Common myeloid progenitor, CD34-positive (primary cell): ENCODE results near the gene GRSF1.
"Not testable (repeated sequence)": the region's sequence is repeated elsewhere in the genome, so short reads cannot be mapped to it uniquely, and the experiment has no call there.

Experiments
- CTCF ChIA-PET: fragments of 350-600 bp; sonication (Branson Sonifier 250); formaldehyde crosslinking; loops from one replicate; lab custom pipeline; 2021; ENCODE audit warnings: antibody characterized with exemption; lab: Charles Lee
- POLR2A ChIA-PET: fragments of 350-600 bp; sonication (Branson Sonifier 250); formaldehyde crosslinking; loops from one replicate; lab custom pipeline; 2021; ENCODE audit warnings: antibody characterized with exemption; lab: Charles Lee
- DNase-seq, 3 donors: peaks; one replicate each; pipeline versions ENCODE4 v3.0.0 to v3.0.0-alpha.2; 2013
- H3K27ac ChIP-seq, 2 experiments: 1 replicate in 1 of 2; 2 replicates in 1 of 2; pipeline ENCODE4 v1.7.0; 2013; ENCODE audit warnings: inconsistent platforms in 2 of 2, low read length in 2 of 2, mild to moderate bottlenecking in 2 of 2, low read depth in 1 of 2, moderate library complexity in 1 of 2; ENCODE audit not compliant: severe bottlenecking in 2 of 2, insufficient read depth in 1 of 2, poor library complexity in 1 of 2
- H3K27me3 ChIP-seq, 5 experiments: replicated peaks in 2 of 5; 1 replicate in 3 of 5; 2 replicates in 2 of 5; pipeline versions ENCODE4 v1.6.1 to v1.7.0; 2013; ENCODE audit warnings: low read length in 4 of 5, mild to moderate bottlenecking in 2 of 5, moderate library complexity in 2 of 5, inconsistent platforms in 1 of 5; ENCODE audit not compliant: insufficient read depth in 5 of 5, control insufficient read depth in 4 of 5
- H3K36me3 ChIP-seq, 4 experiments: 1 replicate in 2 of 4; 2 replicates in 2 of 4; pipeline versions ENCODE4 v1.6.1 to v1.7.0; 2013; ENCODE audit warnings: low read length in 3 of 4, control low read depth in 1 of 4, mild to moderate bottlenecking in 1 of 4; ENCODE audit not compliant: control insufficient read depth in 4 of 4, insufficient read depth in 4 of 4
- H3K4me1 ChIP-seq, 4 experiments: 1 replicate in 3 of 4; 2 replicates in 1 of 4; pipeline versions ENCODE4 v1.6.1 to v1.7.1; 2013; ENCODE audit warnings: low read length in 3 of 4, mild to moderate bottlenecking in 3 of 4, control low read depth in 1 of 4, inconsistent platforms in 1 of 4, moderate library complexity in 1 of 4; ENCODE audit not compliant: control insufficient read depth in 4 of 4, insufficient read depth in 4 of 4; ENCODE audit errors: control extremely low read depth in 1 of 4
- H3K4me3 ChIP-seq, 7 experiments: 1 replicate in 4 of 7; 2 replicates in 3 of 7; pipeline versions ENCODE4 v1.5.1 to v1.7.0; 2013; ENCODE audit warnings: mild to moderate bottlenecking in 7 of 7, low read length in 6 of 7, moderate library complexity in 6 of 7, inconsistent platforms in 2 of 7, low read depth in 2 of 7, control low read depth in 1 of 7; ENCODE audit not compliant: insufficient read depth in 4 of 7, control insufficient read depth in 1 of 7; ENCODE audit errors: extremely low read depth in 1 of 7
- H3K9me3 ChIP-seq, 5 experiments: 1 replicate in 4 of 5; 2 replicates in 1 of 5; pipeline versions ENCODE4 v1.6.1 to v1.7.1; 2013; ENCODE audit warnings: low read length in 4 of 5, mild to moderate bottlenecking in 2 of 5, inconsistent platforms in 1 of 5, low read depth in 1 of 5, moderate library complexity in 1 of 5; ENCODE audit not compliant: control insufficient read depth in 4 of 5, insufficient read depth in 2 of 5; ENCODE audit errors: control extremely low read depth in 1 of 5
- WGBS: methylation state at CpG from one replicate; pipeline ENCODE4 v1.1.5; 2013; ENCODE audit not compliant: insufficient coverage; 5-methylcytosine and 5-hydroxymethylcytosine counted together

Gene GRSF1

GRCh38 chr4:70793626-70794025, 46.1 kb downstream of the GRSF1 start:
- Histone ChIP-seq H3K4me3 (no peak overlapping the region), H3K36me3 (peaks cover 8 to 32% (median 23%) of the 10 kb centered on the region in 4 experiments), H3K9me3 (peaks cover 0 to 3% (median 2%) of the 10 kb centered on the region in 5 experiments), H3K4me1 (no peaks in the 10 kb centered on the region), H3K27me3 (no peaks in the 10 kb centered on the region), H3K27ac (no peak overlapping the region)
- CTCF ChIA-PET: no interaction called here
- 100% methylated on average over 6 of the region's 6 CpGs for WGBS
- DNase-seq: no peak
- POLR2A ChIA-PET: no interaction called here

- peaks cover 7 to 23% (median 13%) of the 10 kb centered on the region in 4 experiments for H3K36me3 ChIP-seq
- H3K4me3 ChIP-seq: no peak overlapping the region
- no CpG with 5 or more reads among the region's 1 CpG for WGBS
- no peak for DNase-seq
- POLR2A ChIA-PET: interaction anchor here (1.9 kb wide), 1 partner anchor 14 kb away, joined by 5 read pairs; no protein-coding TSS in a partner anchor
- H3K9me3 ChIP-seq: no peaks in the 10 kb centered on the region
- CTCF ChIA-PET: no interaction called here
- H3K4me1 ChIP-seq: no peaks in the 10 kb centered on the region
- H3K27ac ChIP-seq: no peak overlapping the region
- no peaks in the 10 kb centered on the region for H3K27me3 ChIP-seq
Observed at GRCh38 chr4:70788733-70789132, 51.0 kb downstream of the GRSF1 start.

DNA sequence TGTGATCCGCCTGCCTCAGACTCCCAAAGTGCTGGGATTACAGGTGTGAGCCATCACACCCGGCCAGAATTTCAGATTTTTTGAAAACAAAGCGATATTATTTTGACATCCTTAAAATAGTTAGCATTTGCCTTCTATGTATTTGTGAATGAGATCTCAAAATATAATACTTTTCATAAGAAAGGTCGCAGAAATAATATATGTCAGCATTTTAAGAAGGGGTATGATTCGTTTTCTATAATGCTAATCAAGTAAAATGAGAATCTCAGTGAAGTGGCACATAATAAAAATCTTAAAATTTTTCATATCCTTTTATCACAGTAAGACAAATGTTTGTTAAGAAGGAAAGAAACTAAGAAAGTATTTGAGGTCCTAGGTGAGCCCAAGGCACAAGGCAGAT, 52.2 kb downstream of the GRSF1 start:
- no peak overlapping the region for H3K4me3 ChIP-seq
- DNase-seq: no peak
- CTCF ChIA-PET: no interaction called here
- WGBS: 100% methylated on average over 1 of the region's 5 CpGs
- H3K4me1 ChIP-seq: no peaks in the 10 kb centered on the region
- no peaks in the 10 kb centered on the region for H3K9me3 ChIP-seq
- H3K36me3 ChIP-seq: peaks cover 5 to 26% (median 11%) of the 10 kb centered on the region in 4 experiments
- H3K27me3 ChIP-seq: no peaks in the 10 kb centered on the region
- POLR2A ChIA-PET: no interaction called here
- H3K27ac ChIP-seq: no peak overlapping the region

DNA sequence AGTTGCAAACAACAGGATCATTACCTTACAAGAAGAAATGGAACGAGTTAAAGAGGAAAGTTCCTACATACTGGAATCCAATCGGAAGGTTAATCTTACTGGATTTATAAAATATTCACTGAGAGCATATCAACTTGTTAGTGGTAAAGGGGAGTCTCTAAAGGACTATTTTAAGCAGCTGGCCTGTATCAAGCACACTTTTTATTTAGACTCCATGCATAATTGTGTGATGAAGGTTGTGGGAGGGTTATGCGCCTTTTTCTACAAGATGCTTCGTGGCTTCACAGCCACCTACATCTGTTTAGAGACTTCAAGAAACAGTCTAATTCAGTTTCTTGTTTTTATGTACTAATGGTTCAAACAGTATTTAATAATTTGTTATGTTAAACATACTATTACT, 56.6 kb downstream of the GRSF1 start:
- 100% methylated on average over 1 of the region's 4 CpGs for WGBS
- ChIA-PET CTCF (interaction anchor here (0.7 kb wide), 1 partner anchor 71 kb away, joined by 3 read pairs; no protein-coding TSS in a partner anchor), POLR2A (interaction anchor here (0.6 kb wide), 1 partner anchor 91 kb away, joined by 3 read pairs; no protein-coding TSS in a partner anchor)
- Histone ChIP-seq H3K27me3 (no peaks in the 10 kb centered on the region), H3K9me3 (no peaks in the 10 kb centered on the region), H3K36me3 (peaks cover 0 to 17% (median 10%) of the 10 kb centered on the region in 4 experiments), H3K4me3 (no peak overlapping the region), H3K27ac (no peak overlapping the region), H3K4me1 (no peaks in the 10 kb centered on the region)
- DNase-seq: no peak

GRCh38 chr4:70778888-70779422, 60.7 kb downstream of the GRSF1 start:
- H3K27ac ChIP-seq: no peak overlapping the region
- no peaks in the 10 kb centered on the region for H3K4me1 ChIP-seq
- no CpG with 5 or more reads among the region's 5 CpGs for WGBS
- ChIA-PET CTCF (interaction anchor here (0.6 to 0.7 kb wide), 2 partner anchors 22 to 70 kb away, joined by 3 read pairs; no protein-coding TSS in a partner anchor), POLR2A (interaction anchor here (0.7 kb wide), 1 partner anchor 428 kb away, joined by 3 read pairs; no protein-coding TSS in a partner anchor)
- H3K36me3 ChIP-seq: peaks cover 0 to 12% (median 11%) of the 10 kb centered on the region in 4 experiments
- DNase-seq: no peak
- H3K9me3 ChIP-seq: no peaks in the 10 kb centered on the region
- H3K27me3 ChIP-seq: no peaks in the 10 kb centered on the region
- H3K4me3 ChIP-seq: no peak overlapping the region

- Histone ChIP-seq H3K9me3 (no peaks in the 10 kb centered on the region), H3K27ac (peak overlapping the region; percentile 33 to 70), H3K4me3 (peak overlapping the region in 3 of 7 experiments; percentile 5 to 64 (median 42)), H3K27me3 (no peaks in the 10 kb centered on the region), H3K36me3 (peaks cover 5 to 12% (median 8%) of the 10 kb centered on the region in 4 experiments), H3K4me1 (peaks cover 0 to 5% (median 3%) of the 10 kb centered on the region in 4 experiments)
- POLR2A ChIA-PET: no interaction called here
- CTCF ChIA-PET: no interaction called here
- DNase-seq: peak; percentile 8 to 64 (median 55)
- WGBS: 100% methylated on average over 2 of the region's 6 CpGs
Observed at GRCh38 chr4:70772929-70773555, 66.6 kb downstream of the GRSF1 start.

GRCh38 chr4:70769396-70769795, 70.3 kb downstream of the GRSF1 start:
- H3K27me3 ChIP-seq, H3K4me1 ChIP-seq, POLR2A ChIA-PET, H3K4me3 ChIP-seq, H3K9me3 ChIP-seq, H3K27ac ChIP-seq, DNase-seq: not testable (repeated sequence)
- H3K36me3 ChIP-seq: peaks cover 5 to 22% (median 14%) of the 10 kb centered on the region in 4 experiments
- CTCF ChIA-PET: interaction anchor here (1.0 kb wide), 1 partner anchor 9 kb away, joined by 3 read pairs; no protein-coding TSS in a partner anchor
- no CpG with 5 or more reads among the region's 1 CpG for WGBS
